Tibial artery (tissue), 4 donors: ENCODE data around the gene NME2.

Experiments used
- DNase-seq, 2 donors: peaks; one replicate each; pipeline ENCODE4 v3.0.0-alpha.2; 2019
- H3K27ac ChIP-seq, 2 donors: fragments of 200-600 bp; sonication (generic) in 1 of 2; 1 replicate in 1 of 2; 2 replicates in 1 of 2; pipeline ENCODE4 v1.5.1; 2018 to 2019; ENCODE audit warnings: mild to moderate bottlenecking in 1 of 2
- H3K27me3 ChIP-seq, 2 donors: fragments of 200-600 bp; sonication (generic) in 1 of 2; one replicate each; pipeline versions ENCODE4 v1.5.1 to v1.6.0; 2016 to 2019
- H3K36me3 ChIP-seq, 3 donors: fragments of 200-600 bp; sonication (generic) in 2 of 3; one replicate each; pipeline ENCODE4 v1.5.1; 2016 to 2019; ENCODE audit warnings: mild to moderate bottlenecking in 2 of 3
- H3K4me1 ChIP-seq, 4 donors: fragments of 200-600 bp; sonication (generic) in 2 of 4; 1 replicate in 3 of 4; 2 replicates in 1 of 4; pipeline ENCODE4 v1.5.1; 2016 to 2019
- H3K4me3 ChIP-seq, 2 donors: fragments of 200-600 bp; sonication (generic) in 1 of 2; 1 replicate in 1 of 2; 2 replicates in 1 of 2; pipeline ENCODE4 v1.5.1; 2018 to 2019; ENCODE audit warnings: mild to moderate bottlenecking in 2 of 2
- H3K9me3 ChIP-seq, 3 donors: fragments of 200-600 bp; sonication (generic) in 1 of 3; one replicate each; pipeline ENCODE4 v1.5.1; 2016 to 2019
- CTCF ChIP-seq, 2 experiments: fragments of 200-600 bp in 1 of 2; fragments of 450-650 bp in 1 of 2; IDR thresholded peaks; one replicate each; pipeline ENCODE4 v1.5.1; 2017 to 2019; ENCODE audit warnings: antibody characterized with exemption in 2 of 2, mild to moderate bottlenecking in 1 of 2, moderate library complexity in 1 of 2
- intact Hi-C: fragments of 100-400 bp; cut with DNase I; formaldehyde crosslinking; loops from one replicate; pipeline ENCODE4 v1.15.0; 2023; ENCODE audit warnings: low total_unique reads

Gene NME2

GRCh38 chr17:51132964-51133319 lies 33.3 kb upstream of the NME2 start:
- no peak for TF ChIP-seq CTCF (IDR thresholded peaks at IDR 0.05)
- H3K4me3 ChIP-seq, result no peak overlapping the region
- no peak for DNase-seq
- H3K9me3 ChIP-seq, result no peaks in the 10 kb centered on the region
- no peaks in the 10 kb centered on the region for H3K4me1 ChIP-seq
- H3K27ac ChIP-seq, result no peak overlapping the region
- no peaks in the 10 kb centered on the region for H3K27me3 ChIP-seq
- H3K36me3 ChIP-seq, result no peaks in the 10 kb centered on the region
- intact Hi-C loops, result no loop called here

GRCh38 chr17:51133365-51133764 lies 32.8 kb upstream of the NME2 start:
- no peak for TF ChIP-seq CTCF (IDR thresholded peaks at IDR 0.05)
- Histone ChIP-seq H3K9me3 (no peaks in the 10 kb centered on the region), H3K36me3 (no peaks in the 10 kb centered on the region), H3K4me3 (no peak overlapping the region), H3K27me3 (no peaks in the 10 kb centered on the region), H3K4me1 (no peaks in the 10 kb centered on the region), H3K27ac (no peak overlapping the region)
- DNase-seq, result no peak
- intact Hi-C loops, result no loop called here

DNA sequence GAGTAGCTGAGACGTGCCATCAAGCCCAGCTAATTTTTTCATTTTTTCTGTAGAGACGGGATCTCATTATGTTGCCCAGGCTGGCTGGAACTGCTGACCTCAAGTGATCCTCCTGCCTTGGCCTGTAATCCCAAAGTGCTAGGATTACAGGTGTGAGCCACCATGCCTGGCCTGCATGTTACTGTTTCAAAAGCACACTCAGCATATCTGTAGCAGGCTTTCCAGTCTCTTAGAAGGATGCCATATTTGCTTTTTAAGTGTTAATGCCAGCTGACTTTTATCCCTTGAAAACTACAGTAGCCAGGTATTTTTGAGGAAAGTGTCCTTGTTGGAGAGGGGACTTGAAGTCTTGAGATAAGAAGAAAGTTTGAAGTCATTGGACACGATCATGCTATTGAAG lies 30.3 kb upstream of the NME2 start:
- no peak for DNase-seq
- no peak for TF ChIP-seq CTCF (IDR thresholded peaks at IDR 0.05)
- intact Hi-C loops, result no loop called here

DNA sequence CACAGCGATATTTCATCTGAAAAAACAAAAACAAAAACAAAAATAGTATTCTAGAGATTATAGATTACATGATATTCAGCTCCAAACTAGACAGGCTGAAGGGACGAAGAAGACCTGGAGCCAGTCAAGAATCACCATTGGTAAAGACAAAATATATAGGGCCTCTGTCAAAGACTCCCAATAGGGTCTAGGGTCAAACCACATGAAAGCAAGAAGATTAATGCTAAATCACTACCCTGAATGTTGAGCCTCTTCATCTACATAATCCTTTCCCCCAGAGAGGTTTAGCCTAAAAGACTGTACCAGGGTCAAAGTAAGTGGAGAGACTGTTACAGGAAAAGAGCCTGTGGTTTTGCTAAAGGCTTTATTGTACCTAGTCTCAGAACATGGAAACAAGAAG lies 23.6 kb upstream of the NME2 start:
- Histone ChIP-seq H3K27me3 (no peaks in the 10 kb centered on the region), H3K36me3 (no peaks in the 10 kb centered on the region), H3K4me1 (no peaks in the 10 kb centered on the region), H3K9me3 (no peaks in the 10 kb centered on the region), H3K27ac (no peak overlapping the region), H3K4me3 (no peak overlapping the region)
- intact Hi-C loops, result no loop called here
- no peak for TF ChIP-seq CTCF (IDR thresholded peaks at IDR 0.05)
- DNase-seq, result no peak

More for the DNA sequence above, 30.3 kb upstream of the NME2 start:
- no peak overlapping the region for H3K4me3 ChIP-seq
- no peaks in the 10 kb centered on the region for H3K4me1 ChIP-seq
- H3K27ac ChIP-seq, result no peak overlapping the region
- H3K36me3 ChIP-seq, result no peaks in the 10 kb centered on the region
- no peaks in the 10 kb centered on the region for H3K9me3 ChIP-seq
- no peaks in the 10 kb centered on the region for H3K27me3 ChIP-seq

DNA sequence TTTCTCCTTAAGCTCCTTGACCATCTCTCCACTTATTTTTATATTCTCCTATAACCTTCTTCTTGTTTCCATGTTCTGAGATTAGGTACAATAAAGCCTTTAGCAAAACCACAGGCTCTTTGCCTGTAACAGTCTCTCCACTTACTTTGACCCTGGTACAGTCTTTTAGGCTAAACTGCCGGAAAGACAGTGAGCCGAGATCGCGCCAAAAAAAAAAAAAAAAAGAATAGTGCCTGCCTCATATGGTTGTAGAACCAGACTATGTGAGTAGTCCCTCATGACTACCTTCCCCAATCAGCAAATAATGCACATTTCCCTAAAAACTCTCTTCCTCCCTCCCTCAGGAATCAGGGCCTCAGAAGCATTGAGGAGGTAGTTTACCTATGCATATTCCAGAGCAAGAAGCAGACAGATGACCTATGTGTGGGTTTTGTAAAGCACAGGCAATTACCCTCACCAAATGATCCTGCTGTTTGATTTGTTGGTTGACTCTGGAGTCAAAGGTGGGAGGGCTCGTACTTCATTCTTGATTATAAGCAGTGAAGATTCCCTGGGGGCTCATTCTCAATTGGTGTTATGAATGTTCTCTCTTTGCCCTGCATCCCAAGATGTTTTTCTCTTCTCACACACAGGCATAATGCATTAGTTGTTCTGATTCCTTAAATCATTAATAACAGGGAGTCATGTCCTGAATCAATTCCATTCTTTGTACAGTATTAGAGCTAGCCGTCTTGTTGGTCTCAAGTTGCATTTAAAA lies 21.8 kb upstream of the NME2 start:
- H3K4me1 ChIP-seq, result no peaks in the 10 kb centered on the region

More for the DNA sequence above, 21.8 kb upstream of the NME2 start:
- no peak overlapping the region for H3K4me3 ChIP-seq
- H3K27me3 ChIP-seq, result no peaks in the 10 kb centered on the region
- no peak overlapping the region for H3K27ac ChIP-seq
- no peaks in the 10 kb centered on the region for H3K9me3 ChIP-seq
- no peak for TF ChIP-seq CTCF (IDR thresholded peaks at IDR 0.05)
- H3K36me3 ChIP-seq, result no peaks in the 10 kb centered on the region
- DNase-seq, result no peak
- intact Hi-C loops, result no loop called here
